ENCODE data around the gene RNF128. TPM values are rescaled to one million over a fixed set of nuclear protein-coding genes. Genes with fewer than 3 reads are reported as not detected.

The RNF128 gene
- total and polyA plus RNA-seq, 2 of the 13 experiments (the other 11 are each of a cell fraction or from before 2014, with no cell fraction given): 18.5 to 43.5 TPM

GRCh38 chrX:106718709-106719108, 7.8 kb upstream of the RNF128 start (continued):
- TF ChIP-seq SOX5 (CRISPR knock-in tag; IDR thresholded peaks at IDR 0.05; ENCODE audit: borderline replicate concordance) (peak; percentile 63; the same call in 1 of the 2 replicates), ZSCAN30 (CRISPR knock-in tag; IDR thresholded peaks at IDR 0.05) (no peak), ATM (IDR thresholded peaks at IDR 0.05; ENCODE audit: borderline replicate concordance) (no peak), CREM (IDR thresholded peaks at IDR 0.05) (peak; percentile 67; the same call in 1 of the 2 replicates), CREM (CRISPR knock-in tag; IDR thresholded peaks at IDR 0.05) (no peak), SAP130 (CRISPR knock-in tag; IDR thresholded peaks at IDR 0.05; ENCODE audit: low read depth) (peak; percentile 46; the same call in 1 of the 2 replicates), HOXA3 (CRISPR knock-in tag; IDR thresholded peaks at IDR 0.05) (peak; percentile 14; the same call in 1 of the 2 replicates), SOX13 (IDR thresholded peaks at IDR 0.05) (no peak), SOX13 (CRISPR knock-in tag; conservative IDR thresholded peaks at IDR 0.05 in 1 of 2, IDR thresholded peaks at IDR 0.05 in 1 of 2) (peak in 1 of 2 experiments; percentile 74; a peak in 2 of 4 replicates), ZMAT3 (CRISPR knock-in tag; conservative IDR thresholded peaks at IDR 0.05) (no peak), MED1 (CRISPR knock-in tag; IDR thresholded peaks at IDR 0.05) (peak; percentile 53), TFE3 (CRISPR knock-in tag; IDR thresholded peaks at IDR 0.05) (no peak), RXRB (CRISPR knock-in tag; IDR thresholded peaks at IDR 0.05; ENCODE audit: borderline replicate concordance) (peak; percentile 20; the same call in 1 of the 2 replicates), BCL6 (CRISPR knock-in tag; IDR thresholded peaks at IDR 0.05) (0 out of 2 replicates have a peak, but pooled peaks have one; percentile 35), ZNF567 (CRISPR knock-in tag; IDR thresholded peaks at IDR 0.05; ENCODE audit: borderline replicate concordance) (no peak), KDM6A (CRISPR knock-in tag; IDR thresholded peaks at IDR 0.05; ENCODE audit: low read depth) (0 out of 2 replicates have a peak, but pooled peaks have one; percentile 59), ONECUT2 (CRISPR knock-in tag; IDR thresholded peaks at IDR 0.05) (peak; percentile 82)

All from HepG2 (cell line).